Naive thymus-derived CD4-positive, alpha-beta T cell (primary cell): ENCODE data around the gene USH2A. TPM values are rescaled to one million over a fixed set of nuclear protein-coding genes. Genes with fewer than 3 reads are reported as not detected.

Source experiments
- ATAC-seq: fragments of 150-1000 bp; cut with Tn5 transposase; 2 replicates; pipeline ENCODE4 v1.10.0; 2021; ENCODE audit warnings: mild to moderate bottlenecking, moderate library complexity
- CTCF ChIA-PET: fragments of 350-600 bp; sonication (Branson Sonifier 250); formaldehyde crosslinking; loops from one replicate; lab custom pipeline; 2021; ENCODE audit warnings: antibody characterized with exemption; lab: Charles Lee
- POLR2A ChIA-PET: fragments of 350-600 bp; sonication (Branson Sonifier 250); formaldehyde crosslinking; loops from one replicate; lab custom pipeline; 2021; ENCODE audit warnings: antibody characterized with exemption, inconsistent platforms; lab: Charles Lee
- DNase-seq, 9 donors: peaks; one replicate each; pipeline versions ENCODE4 v3.0.0 to v3.0.0-alpha.2; 2020 to 2022; ENCODE audit warnings: mixed read lengths in 1 of 9
- H3K27ac ChIP-seq: one replicate; pipeline ENCODE4 v1.7.0; 2013; ENCODE audit warnings: mild to moderate bottlenecking, low read depth, low read length, moderate library complexity
- H3K27me3 ChIP-seq, 2 donors: one replicate each; pipeline ENCODE4 v1.7.0; 2013; ENCODE audit warnings: low read length in 2 of 2, mild to moderate bottlenecking in 2 of 2, moderate library complexity in 2 of 2; ENCODE audit not compliant: control insufficient read depth in 2 of 2, insufficient read depth in 2 of 2
- H3K36me3 ChIP-seq, 3 experiments: 1 replicate in 2 of 3; 2 replicates in 1 of 3; pipeline ENCODE4 v1.7.0; 2013; ENCODE audit warnings: low read length in 3 of 3, mild to moderate bottlenecking in 3 of 3, moderate library complexity in 1 of 3; ENCODE audit not compliant: insufficient read depth in 3 of 3, control insufficient read depth in 2 of 3
- H3K4me1 ChIP-seq, 2 donors: one replicate each; pipeline ENCODE4 v1.7.0; 2013; ENCODE audit warnings: low read length in 2 of 2, mild to moderate bottlenecking in 2 of 2, moderate library complexity in 1 of 2; ENCODE audit not compliant: control insufficient read depth in 2 of 2, insufficient read depth in 2 of 2
- H3K4me3 ChIP-seq: 2 replicates; pipeline ENCODE4 v1.7.0; 2013; ENCODE audit warnings: mild to moderate bottlenecking, low read length
- H3K9me3 ChIP-seq, 3 experiments: 1 replicate in 2 of 3; 2 replicates in 1 of 3; pipeline ENCODE4 v1.7.0; 2013; ENCODE audit warnings: low read length in 3 of 3; ENCODE audit not compliant: control insufficient read depth in 2 of 3
- H3K27ac Mint-ChIP-seq, 9 donors: one replicate each; pipeline ENCODE4 v1.8.0; 2020 to 2022; ENCODE audit warnings: mixed read lengths in 9 of 9, mild to moderate bottlenecking in 8 of 9, moderate library complexity in 5 of 9, inconsistent platforms in 2 of 9
- H3K27me3 Mint-ChIP-seq, 5 donors: one replicate each; pipeline ENCODE4 v1.8.0; 2021 to 2022; ENCODE audit warnings: mixed read lengths in 5 of 5, mild to moderate bottlenecking in 1 of 5
- H3K36me3 Mint-ChIP-seq, 5 donors: one replicate each; pipeline ENCODE4 v1.8.0; 2020 to 2022; ENCODE audit warnings: mixed read lengths in 5 of 5, mild to moderate bottlenecking in 3 of 5, inconsistent platforms in 1 of 5
- H3K4me1 Mint-ChIP-seq, 7 donors: one replicate each; pipeline ENCODE4 v1.8.0; 2020 to 2022; ENCODE audit warnings: mixed read lengths in 7 of 7, mild to moderate bottlenecking in 3 of 7, inconsistent platforms in 1 of 7
- H3K4me3 Mint-ChIP-seq, 10 donors: one replicate each; pipeline ENCODE4 v1.8.0; 2020 to 2022; ENCODE audit warnings: mild to moderate bottlenecking in 10 of 10, mixed read lengths in 10 of 10, moderate library complexity in 6 of 10, inconsistent platforms in 2 of 10
- H3K9me3 Mint-ChIP-seq, 11 donors: one replicate each; pipeline ENCODE4 v1.8.0; 2020 to 2022; ENCODE audit warnings: mixed read lengths in 11 of 11, mild to moderate bottlenecking in 4 of 11, inconsistent platforms in 1 of 11, moderate library complexity in 1 of 11
- intact Hi-C, 2 donors: fragments of 100-400 bp; cut with micrococcal nuclease; formaldehyde crosslinking; loops; one replicate each; pipeline ENCODE4 v1.15.1; 2023
- polyA plus RNA-seq, 2 donors: library from polyadenylated mRNA; unstranded; fragments of 300-500 nt; fragmentation: Illumina TruSeq; gene quantifications; one replicate each; pipeline ENCODE4 v1.2.3, GENCODE V29; 2021
- total RNA-seq, 6 experiments: library from RNA in 5 of 6; stranded (reverse) in 5 of 6; gene quantifications; 1 replicate in 5 of 6; 2 replicates in 1 of 6; pipeline ENCODE4 v1.2.3 and lab custom pipeline; 2021 to 2026

USH2A gene
- total and polyA plus RNA-seq, 7 experiments from 2014 or later: not detected

GRCh38 chr1:215926670-215927069, 496.6 kb downstream of the USH2A start:
- POLR2A ChIA-PET: no interaction called here

GRCh38 chr1:215923129-215923824, 500.0 kb downstream of the USH2A start:
- DNase-seq (no peak), ATAC-seq (no peak)
- POLR2A ChIA-PET: no interaction called here
- H3K27me3 ChIP-seq: no peaks in the 10 kb centered on the region
- Mint-ChIP-seq H3K36me3 (no peaks in the 10 kb centered on the region), H3K27me3 (no peaks in the 10 kb centered on the region), H3K4me1 (no peaks in the 10 kb centered on the region), H3K27ac (no peak overlapping the region), H3K9me3 (peaks cover 0 to 5% (median 0%) of the 10 kb centered on the region in 11 donors), H3K4me3 (no peak overlapping the region)
- no peak overlapping the region for H3K27ac ChIP-seq
- CTCF ChIA-PET: no interaction called here
- H3K36me3 ChIP-seq: no peaks in the 10 kb centered on the region
- no peaks in the 10 kb centered on the region for H3K9me3 ChIP-seq
- intact Hi-C loops: no loop called here
- no peak overlapping the region for H3K4me3 ChIP-seq
- no peaks in the 10 kb centered on the region for H3K4me1 ChIP-seq

More at GRCh38 chr1:215926670-215927069, 496.6 kb downstream of the USH2A start:
- no peak overlapping the region for H3K27ac ChIP-seq
- H3K4me3 Mint-ChIP-seq: no peak overlapping the region
- H3K4me1 ChIP-seq: no peaks in the 10 kb centered on the region
- H3K27ac Mint-ChIP-seq: no peak overlapping the region
- ATAC-seq (no peak), DNase-seq (no peak)
- no peaks in the 10 kb centered on the region for H3K9me3 ChIP-seq
- no peaks in the 10 kb centered on the region for H3K4me1 Mint-ChIP-seq
- intact Hi-C loops: no loop called here
- H3K27me3 Mint-ChIP-seq: no peaks in the 10 kb centered on the region
- H3K36me3 ChIP-seq: no peaks in the 10 kb centered on the region
- CTCF ChIA-PET: no interaction called here
- no peak overlapping the region for H3K4me3 ChIP-seq
- peaks cover 0 to 5% (median 0%) of the 10 kb centered on the region in 11 donors for H3K9me3 Mint-ChIP-seq
- no peaks in the 10 kb centered on the region for H3K36me3 Mint-ChIP-seq
- H3K27me3 ChIP-seq: no peaks in the 10 kb centered on the region

- Histone ChIP-seq H3K4me1 (no peaks in the 10 kb centered on the region), H3K27me3 (no peaks in the 10 kb centered on the region), H3K4me3 (no peak overlapping the region), H3K27ac (no peak overlapping the region), H3K9me3 (no peaks in the 10 kb centered on the region), H3K36me3 (no peaks in the 10 kb centered on the region)
- H3K27ac Mint-ChIP-seq: no peak overlapping the region
- no peaks in the 10 kb centered on the region for H3K4me1 Mint-ChIP-seq
- ATAC-seq (no peak), DNase-seq (no peak)
- H3K36me3 Mint-ChIP-seq: peaks cover 0 to 6% (median 0%) of the 10 kb centered on the region in 5 donors
- H3K9me3 Mint-ChIP-seq: peaks cover 0 to 31% (median 13%) of the 10 kb centered on the region in 11 donors
- H3K27me3 Mint-ChIP-seq: no peaks in the 10 kb centered on the region
- intact Hi-C loops: no loop called here
- CTCF ChIA-PET: interaction anchor here (0.6 kb wide), 1 partner anchor 179 kb away, joined by 3 read pairs; no protein-coding TSS in a partner anchor
- no peak overlapping the region for H3K4me3 Mint-ChIP-seq
- POLR2A ChIA-PET: no interaction called here
Observed at GRCh38 chr1:215911406-215911968, 511.8 kb downstream of the USH2A start.

GRCh38 chr1:215905493-215906115, 517.6 kb downstream of the USH2A start:
- ChIA-PET POLR2A (no interaction called here), CTCF (no interaction called here)
- Histone ChIP-seq H3K36me3 (no peaks in the 10 kb centered on the region), H3K27me3 (no peaks in the 10 kb centered on the region), H3K9me3 (no peaks in the 10 kb centered on the region), H3K27ac (no peak overlapping the region), H3K4me1 (no peaks in the 10 kb centered on the region), H3K4me3 (no peak overlapping the region)
- H3K27ac Mint-ChIP-seq: no peak overlapping the region
- ATAC-seq: no peak
- no peaks in the 10 kb centered on the region for H3K36me3 Mint-ChIP-seq
- H3K9me3 Mint-ChIP-seq: peaks cover 0 to 27% (median 4%) of the 10 kb centered on the region in 11 donors
- no peaks in the 10 kb centered on the region for H3K27me3 Mint-ChIP-seq
- intact Hi-C loops: no loop called here
- H3K4me3 Mint-ChIP-seq: no peak overlapping the region
- no peak for DNase-seq
- no peaks in the 10 kb centered on the region for H3K4me1 Mint-ChIP-seq

GRCh38 chr1:215900684-215901083, 522.6 kb downstream of the USH2A start:
- Mint-ChIP-seq H3K36me3 (no peaks in the 10 kb centered on the region), H3K4me1 (no peaks in the 10 kb centered on the region)
- CTCF ChIA-PET: no interaction called here

GRCh38 chr1:215899901-215900300, 523.3 kb downstream of the USH2A start:
- no peak overlapping the region for H3K4me3 Mint-ChIP-seq
- intact Hi-C loops: no loop called here

More at GRCh38 chr1:215900684-215901083, 522.6 kb downstream of the USH2A start:
- H3K4me3 Mint-ChIP-seq: no peak overlapping the region
- no peaks in the 10 kb centered on the region for H3K27me3 ChIP-seq
- no peak overlapping the region for H3K27ac Mint-ChIP-seq
- H3K4me3 ChIP-seq: no peak overlapping the region
- POLR2A ChIA-PET: no interaction called here
- intact Hi-C loops: no loop called here
- no peaks in the 10 kb centered on the region for H3K27me3 Mint-ChIP-seq
- H3K36me3 ChIP-seq: no peaks in the 10 kb centered on the region
- peaks cover 0 to 16% (median 5%) of the 10 kb centered on the region in 11 donors for H3K9me3 Mint-ChIP-seq
- no peak for DNase-seq
- ATAC-seq: no peak
- no peaks in the 10 kb centered on the region for H3K4me1 ChIP-seq
- no peaks in the 10 kb centered on the region for H3K9me3 ChIP-seq
- no peak overlapping the region for H3K27ac ChIP-seq

More at GRCh38 chr1:215899901-215900300, 523.3 kb downstream of the USH2A start:
- Mint-ChIP-seq H3K4me1 (no peaks in the 10 kb centered on the region), H3K27me3 (no peaks in the 10 kb centered on the region), H3K9me3 (peaks cover 0 to 16% (median 5%) of the 10 kb centered on the region in 11 donors), H3K36me3 (no peaks in the 10 kb centered on the region), H3K27ac (no peak overlapping the region)
- no peaks in the 10 kb centered on the region for H3K36me3 ChIP-seq
- H3K9me3 ChIP-seq: no peaks in the 10 kb centered on the region
- H3K27ac ChIP-seq: no peak overlapping the region
- no peak overlapping the region for H3K4me3 ChIP-seq
- no peaks in the 10 kb centered on the region for H3K27me3 ChIP-seq
- no peaks in the 10 kb centered on the region for H3K4me1 ChIP-seq
- ChIA-PET POLR2A (no interaction called here), CTCF (no interaction called here)
- no peak for DNase-seq
- ATAC-seq: no peak
